ENCODE measurements around the gene ERG28. TPM values are rescaled to one million over a fixed set of nuclear protein-coding genes. Genes with fewer than 3 reads are reported as not detected.
"Not testable (repeated sequence)": the region's sequence is repeated elsewhere in the genome, so short reads cannot be mapped to it uniquely, and the experiment has no call there.

The ERG28 gene
- total RNA-seq, 1 donor from 2014 or later = 36.1 TPM

DNA sequence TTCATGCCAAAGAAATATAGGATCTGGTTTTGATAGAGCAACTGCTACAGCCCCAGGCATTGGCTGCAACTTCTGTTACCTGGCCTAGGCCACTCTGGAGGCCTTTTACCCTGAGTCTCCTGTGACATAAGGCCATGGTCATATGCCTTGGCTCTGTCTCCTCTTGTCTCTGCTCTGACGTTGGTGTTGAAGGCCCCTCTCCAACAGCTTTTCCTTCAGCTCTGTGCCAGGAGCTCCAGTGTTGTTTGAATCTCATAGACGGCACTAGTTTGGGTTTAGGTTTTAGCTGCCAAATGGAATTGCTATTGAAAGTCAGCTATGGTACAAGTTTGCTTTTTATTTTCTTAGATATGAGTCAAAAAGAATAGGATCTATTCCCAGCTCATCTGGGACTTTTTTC is 41.4 kb upstream of the ERG28 start:
- DNase-seq (no peak), ATAC-seq (no peak)
- no peak overlapping the region for H3K27ac ChIP-seq
- H3K27me3 ChIP-seq = no peaks in the 10 kb centered on the region
- no peaks in the 10 kb centered on the region for H3K9me3 ChIP-seq
- H3K4me1 ChIP-seq = no peaks in the 10 kb centered on the region
- TF ChIP-seq, protein P1, sequence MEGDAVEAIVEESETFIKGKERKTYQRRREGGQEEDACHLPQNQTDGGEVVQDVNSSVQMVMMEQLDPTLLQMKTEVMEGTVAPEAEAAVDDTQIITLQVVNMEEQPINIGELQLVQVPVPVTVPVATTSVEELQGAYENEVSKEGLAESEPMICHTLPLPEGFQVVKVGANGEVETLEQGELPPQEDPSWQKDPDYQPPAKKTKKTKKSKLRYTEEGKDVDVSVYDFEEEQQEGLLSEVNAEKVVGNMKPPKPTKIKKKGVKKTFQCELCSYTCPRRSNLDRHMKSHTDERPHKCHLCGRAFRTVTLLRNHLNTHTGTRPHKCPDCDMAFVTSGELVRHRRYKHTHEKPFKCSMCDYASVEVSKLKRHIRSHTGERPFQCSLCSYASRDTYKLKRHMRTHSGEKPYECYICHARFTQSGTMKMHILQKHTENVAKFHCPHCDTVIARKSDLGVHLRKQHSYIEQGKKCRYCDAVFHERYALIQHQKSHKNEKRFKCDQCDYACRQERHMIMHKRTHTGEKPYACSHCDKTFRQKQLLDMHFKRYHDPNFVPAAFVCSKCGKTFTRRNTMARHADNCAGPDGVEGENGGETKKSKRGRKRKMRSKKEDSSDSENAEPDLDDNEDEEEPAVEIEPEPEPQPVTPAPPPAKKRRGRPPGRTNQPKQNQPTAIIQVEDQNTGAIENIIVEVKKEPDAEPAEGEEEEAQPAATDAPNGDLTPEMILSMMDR (IDR thresholded peaks at IDR 0.05) = no peak
- intact Hi-C loops (cut with DNase I) = loop anchor here (10.0 kb wide), 1 partner anchor 653 kb away; no protein-coding TSS in a partner anchor
- H3K36me3 ChIP-seq = peaks cover 12% of the 10 kb centered on the region
- H3K4me3 ChIP-seq = no peak overlapping the region

DNA sequence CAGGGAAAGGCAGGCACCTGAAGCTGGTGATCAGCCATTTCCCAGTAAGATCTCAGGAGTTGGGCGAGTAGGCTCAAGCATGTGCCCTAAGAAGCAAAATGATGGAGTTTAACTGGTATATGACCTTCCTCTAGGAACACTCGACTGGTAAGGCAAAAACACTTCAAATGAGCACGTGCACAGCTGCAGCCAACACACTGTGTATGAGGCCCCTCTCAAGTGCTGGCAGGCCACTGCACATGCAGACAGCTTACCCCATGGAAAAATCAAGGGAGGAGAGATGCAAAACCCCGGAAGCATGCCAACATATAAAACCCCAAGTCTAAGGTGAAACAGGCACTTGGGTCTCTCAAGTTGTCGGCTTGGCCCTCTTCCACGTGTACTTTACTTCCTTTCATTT is 39.6 kb upstream of the ERG28 start:
- peaks cover 12% of the 10 kb centered on the region for H3K36me3 ChIP-seq

DNA sequence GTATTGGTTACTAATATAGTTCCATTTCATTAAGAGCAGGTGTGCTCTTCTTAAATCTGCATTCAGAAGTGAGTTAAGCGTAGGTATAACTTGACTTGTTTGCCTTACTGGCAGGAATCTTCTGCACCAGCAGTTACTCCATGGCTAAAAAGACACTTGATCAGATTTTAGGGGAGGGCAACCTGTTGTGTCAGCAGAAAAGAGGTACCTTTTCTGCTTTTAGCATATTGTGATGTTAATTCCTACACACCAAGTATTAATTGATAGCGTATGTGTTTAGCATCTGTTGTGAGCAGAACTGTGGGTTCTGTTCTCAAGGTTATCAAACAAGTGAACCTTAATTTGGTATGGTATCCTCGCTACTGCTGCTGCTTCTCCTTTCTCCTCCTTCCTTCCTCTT is 38.7 kb upstream of the ERG28 start:
- TF ChIP-seq, protein P1 (IDR thresholded peaks at IDR 0.05) = no peak
- DNase-seq = no peak
- Histone ChIP-seq H3K4me1 (no peaks in the 10 kb centered on the region), H3K9me3 (no peaks in the 10 kb centered on the region), H3K4me3 (no peak overlapping the region), H3K36me3 (peaks cover 15% of the 10 kb centered on the region), H3K27ac (no peak overlapping the region), H3K27me3 (no peaks in the 10 kb centered on the region)
- intact Hi-C loops (cut with DNase I) = no loop called here
- no peak for ATAC-seq

More for the DNA sequence above, 39.6 kb upstream of the ERG28 start:
- H3K27ac ChIP-seq = no peak overlapping the region
- no peaks in the 10 kb centered on the region for H3K4me1 ChIP-seq
- DNase-seq = no peak
- peak; percentile 57 for ATAC-seq
- no peaks in the 10 kb centered on the region for H3K9me3 ChIP-seq
- TF ChIP-seq, protein P1 (IDR thresholded peaks at IDR 0.05) = no peak
- no peak overlapping the region for H3K4me3 ChIP-seq
- no peaks in the 10 kb centered on the region for H3K27me3 ChIP-seq
- intact Hi-C loops (cut with DNase I) = loop anchor here (10.0 kb wide), 1 partner anchor 655 kb away; no protein-coding TSS in a partner anchor

DNA sequence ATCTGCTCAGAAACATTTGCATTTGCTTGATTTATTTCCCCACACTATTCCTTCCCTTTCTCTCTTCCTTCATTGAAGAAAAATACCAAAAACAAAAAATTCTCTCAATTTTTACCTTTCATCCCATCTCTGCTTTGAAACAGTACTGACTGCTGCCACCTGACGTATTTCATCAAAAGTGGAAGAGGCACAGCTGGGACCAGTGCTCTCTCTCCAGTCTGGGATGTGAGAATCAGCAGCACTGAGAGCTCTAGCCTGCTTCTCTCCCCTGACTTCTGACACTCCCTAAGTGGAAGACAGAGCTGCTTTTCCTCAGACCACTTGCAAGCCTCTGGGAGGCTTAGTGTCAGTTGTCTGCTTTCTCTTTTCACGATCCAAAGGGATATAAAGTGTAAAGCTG is 37.2 kb upstream of the ERG28 start:
- ATAC-seq (no peak), DNase-seq (no peak)
- Histone ChIP-seq H3K27ac (no peak overlapping the region), H3K4me3 (no peak overlapping the region), H3K27me3 (no peaks in the 10 kb centered on the region), H3K36me3 (peaks cover 30% of the 10 kb centered on the region), H3K9me3 (no peaks in the 10 kb centered on the region), H3K4me1 (no peaks in the 10 kb centered on the region)
- TF ChIP-seq, protein P1 (IDR thresholded peaks at IDR 0.05) = no peak
- intact Hi-C loops (cut with DNase I) = no loop called here

DNA sequence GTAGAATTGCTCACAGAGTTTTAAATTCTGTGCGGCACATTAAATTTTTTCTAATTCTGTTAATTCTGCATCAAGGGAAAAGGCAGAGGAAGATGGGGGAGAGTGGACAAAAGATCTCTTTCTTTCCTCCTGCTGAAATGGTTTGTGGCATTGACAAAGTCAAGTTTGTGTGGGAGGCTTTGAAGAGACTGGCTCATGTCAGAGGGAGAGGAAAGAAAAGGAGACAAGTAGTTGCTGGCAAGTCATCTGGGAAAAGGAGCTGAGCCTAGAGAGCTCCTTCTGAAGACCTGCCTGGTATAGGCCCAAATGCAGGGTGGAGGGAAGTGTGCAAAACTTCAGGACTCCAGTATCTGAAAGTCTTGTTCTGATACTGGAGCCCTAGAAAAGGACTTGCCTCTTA is 36.7 kb upstream of the ERG28 start:
- H3K36me3 ChIP-seq = peaks cover 35% of the 10 kb centered on the region
- H3K4me3 ChIP-seq = no peak overlapping the region
- DNase-seq = no peak
- H3K27ac ChIP-seq = no peak overlapping the region
- ATAC-seq = no peak
- no peaks in the 10 kb centered on the region for H3K27me3 ChIP-seq
- no peaks in the 10 kb centered on the region for H3K9me3 ChIP-seq
- H3K4me1 ChIP-seq = no peaks in the 10 kb centered on the region
- TF ChIP-seq, protein P1 (IDR thresholded peaks at IDR 0.05) = no peak
- intact Hi-C loops (cut with DNase I) = no loop called here

DNA sequence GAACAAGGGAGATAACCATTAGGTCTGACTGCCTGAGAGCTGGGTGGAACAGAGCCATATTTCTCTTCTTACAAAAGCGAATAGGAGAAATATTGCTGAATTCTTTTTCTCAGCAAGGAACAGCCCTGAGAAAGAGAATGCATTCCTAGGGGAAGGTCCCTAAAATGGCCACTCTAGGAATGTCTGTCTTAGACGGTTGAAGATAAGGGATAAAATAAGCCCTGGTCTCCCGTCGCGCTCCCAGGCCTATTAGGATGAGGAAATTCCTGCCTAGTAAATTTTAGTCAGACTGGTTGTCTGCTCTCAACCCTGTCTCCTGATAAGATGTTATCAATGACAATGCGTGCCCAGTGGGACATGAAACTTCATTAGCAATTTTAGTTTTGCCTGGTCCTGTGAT is 34.3 kb upstream of the ERG28 start:
- H3K4me1 ChIP-seq; H3K4me3 ChIP-seq; H3K27ac ChIP-seq; ATAC-seq; H3K27me3 ChIP-seq; H3K9me3 ChIP-seq; DNase-seq; intact Hi-C loops (cut with DNase I): not testable (repeated sequence)
- peaks cover 56% of the 10 kb centered on the region for H3K36me3 ChIP-seq

All from upper lobe of right lung (tissue), 1 donor.